GM18520 (cell line): Measurements from ENCODE around the gene TRERF1.
"Not testable (repeated sequence)": the region's sequence is repeated elsewhere in the genome, so short reads cannot be mapped to it uniquely, and the experiment has no call there.

Experiments
- ATAC-seq: cut with Tn5 transposase; IDR thresholded peaks from one replicate; pipeline ENCODE4 v1.9.1; 2021; ENCODE audit not compliant: unreplicated experiment

The TRERF1 gene

DNA sequence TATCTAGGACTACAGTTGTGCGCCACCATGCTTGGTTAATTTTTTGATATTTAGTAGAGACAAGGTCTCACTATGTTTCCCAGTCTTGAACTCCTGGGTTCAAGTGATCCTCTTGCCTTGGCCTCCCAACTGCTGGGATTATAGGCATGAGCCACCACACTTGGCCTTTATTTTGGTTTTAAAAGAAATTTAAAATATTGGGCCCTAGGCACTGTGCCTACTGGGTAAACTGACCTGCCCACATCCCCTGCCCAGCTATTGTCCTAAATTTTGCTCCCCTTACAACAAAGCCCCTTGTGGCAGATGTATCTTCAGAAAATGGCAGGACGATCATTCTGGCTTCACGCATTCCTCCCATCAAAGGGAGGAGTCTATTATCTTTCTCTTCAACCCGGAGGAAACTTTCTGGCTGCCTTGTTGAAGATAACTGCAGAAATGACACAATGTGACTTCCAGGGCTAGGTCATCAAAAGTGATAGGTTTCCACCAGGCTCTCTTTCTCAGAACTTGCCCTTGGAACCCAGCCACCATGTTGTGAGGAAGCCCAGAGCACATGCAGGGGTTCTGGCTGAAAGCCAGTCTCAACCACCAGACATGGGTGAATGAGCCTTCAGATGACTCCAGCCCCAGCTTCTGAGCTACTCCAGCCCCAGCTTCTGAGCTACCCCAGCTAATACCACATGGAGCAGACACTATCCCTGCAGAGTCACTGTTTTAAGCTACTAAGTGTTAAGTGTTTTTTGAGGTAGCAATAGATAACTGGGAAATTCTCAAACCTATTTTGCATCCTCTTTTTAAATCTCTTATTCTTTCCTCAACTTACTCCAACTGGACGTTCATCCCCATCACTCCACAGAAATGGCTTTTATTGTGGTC is 252.4 kb downstream of the TRERF1 start:
- no peak for ATAC-seq

DNA sequence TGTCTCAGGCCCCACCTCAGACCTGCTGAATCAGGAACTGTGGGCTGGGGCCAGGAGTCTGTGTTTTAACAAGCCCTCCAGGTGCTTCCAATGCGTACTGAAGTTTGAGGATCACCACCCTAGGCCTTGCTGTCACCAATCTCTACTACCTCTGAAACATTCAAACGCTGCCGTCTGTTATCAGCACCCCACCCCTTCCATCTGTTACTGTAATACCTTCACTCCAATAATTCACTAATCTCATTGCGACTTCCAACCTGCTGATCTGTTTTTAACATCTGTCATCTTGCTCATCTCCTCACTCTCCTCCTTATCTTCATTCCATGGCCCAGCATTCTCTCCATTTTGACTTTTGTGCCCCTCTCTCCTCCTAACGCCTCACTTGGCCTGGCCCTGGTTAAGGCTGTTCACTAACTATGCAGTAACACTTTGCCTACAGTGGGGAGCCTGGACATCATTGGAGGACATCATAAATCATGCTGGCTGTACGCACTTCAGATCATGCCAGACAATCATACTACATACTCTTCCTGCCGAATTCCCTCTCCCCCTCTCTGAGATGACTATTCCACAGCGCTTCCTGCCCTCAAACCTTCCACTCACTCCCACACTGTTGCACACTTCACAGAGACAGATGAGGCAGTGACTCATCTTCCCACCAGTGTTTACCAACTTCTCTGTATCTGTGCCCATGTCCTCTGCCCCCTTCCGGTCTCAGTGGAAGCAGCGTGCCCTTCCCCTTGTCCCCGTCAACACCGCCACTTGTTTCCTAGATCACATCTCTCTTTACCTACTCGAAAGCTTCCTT is 254.0 kb downstream of the TRERF1 start:
- no peak for ATAC-seq

DNA sequence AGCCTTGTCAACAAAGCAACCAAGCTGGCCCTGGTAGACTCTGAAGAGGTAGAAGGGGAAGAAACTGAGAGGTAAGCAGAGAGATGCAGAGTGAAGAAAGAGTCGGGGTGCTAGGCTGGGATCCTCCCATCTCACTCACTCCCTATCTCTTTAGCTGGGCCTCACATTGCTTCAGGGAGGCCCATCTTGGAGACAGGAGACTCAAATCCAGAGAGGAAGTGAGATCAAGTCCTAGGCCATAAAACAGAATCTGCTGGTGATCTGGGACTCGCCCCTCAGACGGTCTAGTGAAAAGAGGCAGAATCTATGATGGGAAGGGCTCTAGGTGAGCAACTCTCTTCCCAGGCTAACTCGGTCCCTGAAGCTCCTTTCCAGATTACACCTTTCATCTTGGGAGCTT is 256.3 kb downstream of the TRERF1 start:
- ATAC-seq, result no peak

DNA sequence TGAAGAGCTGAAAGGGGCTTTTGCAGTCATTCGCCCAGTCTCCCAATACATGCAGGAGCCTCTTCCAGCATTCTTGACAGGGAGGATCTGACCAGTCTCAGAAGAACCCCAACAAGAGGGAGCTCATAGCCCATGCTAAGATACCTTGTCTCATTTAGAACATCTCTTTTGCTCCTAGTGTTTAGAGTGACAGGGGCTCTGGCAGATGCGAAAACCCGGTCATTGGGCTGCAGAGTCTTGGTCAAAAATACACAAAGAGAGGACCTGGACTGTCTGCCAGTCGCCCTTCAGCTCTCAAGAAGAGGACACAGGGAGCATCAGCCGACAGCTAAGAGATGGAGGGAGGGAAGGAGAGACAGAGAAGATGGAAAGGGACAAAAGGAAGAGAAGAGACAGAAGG is 257.7 kb downstream of the TRERF1 start:
- no peak for ATAC-seq

- no peak for ATAC-seq
Observed at GRCh38 chr6:42193491-42193894, 258.2 kb downstream of the TRERF1 start.

DNA sequence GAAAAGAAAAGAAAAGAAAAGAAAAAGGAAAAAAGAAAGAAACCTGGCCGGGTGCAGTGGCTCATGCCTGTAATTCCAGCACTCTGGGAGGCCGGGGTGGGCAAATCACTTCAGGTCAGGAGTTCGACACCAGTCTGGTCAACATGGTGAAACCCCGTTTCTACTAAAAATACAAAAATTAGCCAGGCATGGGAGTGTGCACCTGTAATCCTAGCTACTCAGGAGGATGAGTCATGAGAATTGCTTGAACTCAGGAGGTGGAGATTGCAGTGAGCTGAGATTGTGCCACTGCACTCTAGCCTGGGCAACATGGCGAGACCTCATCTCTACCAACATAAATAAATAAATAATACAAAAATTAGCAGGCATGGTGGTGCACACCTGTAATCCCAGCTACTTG is 259.3 kb downstream of the TRERF1 start:
- ATAC-seq, result not testable (repeated sequence)

GRCh38 chr6:42190554-42191183 is 261.1 kb downstream of the TRERF1 start:
- ATAC-seq, result no peak

GRCh38 chr6:42188406-42188805 is 263.3 kb downstream of the TRERF1 start:
- ATAC-seq, result no peak

DNA sequence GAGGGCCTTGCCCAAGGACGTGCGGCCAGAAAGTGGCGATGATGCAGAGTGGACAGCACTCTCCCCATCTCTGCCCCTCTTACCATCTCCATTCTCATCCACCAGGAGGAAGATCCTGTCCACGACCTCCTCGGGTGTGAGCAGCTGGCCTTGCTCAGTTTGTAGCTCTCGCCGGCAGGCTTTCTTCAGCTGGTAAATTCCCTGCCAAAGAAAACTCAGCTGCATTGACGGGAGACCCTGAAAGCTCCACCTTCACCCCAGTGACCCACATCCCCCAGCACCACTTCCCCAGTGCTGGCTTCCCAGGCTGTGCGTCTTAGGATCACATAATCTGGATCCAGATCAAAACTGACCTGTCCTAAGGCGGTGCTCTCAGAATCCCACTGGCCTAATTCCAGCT is 266.1 kb downstream of the TRERF1 start:
- ATAC-seq, result no peak

- ATAC-seq, result no peak
Observed at GRCh38 chr6:42184475-42184874, 267.3 kb downstream of the TRERF1 start.

DNA sequence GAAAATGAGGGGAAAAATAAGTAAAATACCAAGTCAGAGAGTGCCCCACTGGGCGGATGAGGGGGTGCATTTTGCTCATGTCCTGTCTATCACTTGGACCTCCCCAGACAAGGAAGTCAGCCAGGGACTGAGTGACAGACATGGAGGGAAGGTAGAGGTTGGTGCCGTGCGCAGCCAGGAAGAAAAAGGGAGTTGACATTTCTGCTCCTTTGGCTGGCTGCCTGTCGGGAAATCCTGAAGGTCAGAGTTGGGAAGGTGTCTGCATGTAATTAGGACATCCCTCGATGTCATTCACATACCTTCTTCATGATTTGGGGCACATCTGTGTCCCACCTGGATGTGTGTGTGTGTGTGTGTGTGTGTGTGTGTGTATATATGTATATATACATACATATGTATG is 269.6 kb downstream of the TRERF1 start:
- ATAC-seq, result no peak

DNA sequence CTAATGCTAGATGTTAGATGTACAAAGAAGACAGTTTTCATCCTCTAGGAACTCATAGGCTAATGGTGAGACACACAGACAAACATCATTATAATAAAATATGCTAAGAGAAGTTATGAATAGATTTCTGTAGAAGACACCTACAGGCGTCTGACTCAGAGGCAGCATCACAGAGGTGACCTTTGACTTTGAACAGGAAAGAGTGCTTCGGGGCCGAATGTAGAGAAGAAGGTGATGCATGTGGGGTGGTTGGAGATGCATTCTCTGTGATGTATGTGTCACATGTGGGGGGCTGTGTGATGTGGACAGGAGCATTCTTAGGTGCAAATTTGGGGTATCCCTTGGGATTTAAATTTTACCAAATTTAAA is 271.8 kb downstream of the TRERF1 start:
- ATAC-seq, result no peak

DNA sequence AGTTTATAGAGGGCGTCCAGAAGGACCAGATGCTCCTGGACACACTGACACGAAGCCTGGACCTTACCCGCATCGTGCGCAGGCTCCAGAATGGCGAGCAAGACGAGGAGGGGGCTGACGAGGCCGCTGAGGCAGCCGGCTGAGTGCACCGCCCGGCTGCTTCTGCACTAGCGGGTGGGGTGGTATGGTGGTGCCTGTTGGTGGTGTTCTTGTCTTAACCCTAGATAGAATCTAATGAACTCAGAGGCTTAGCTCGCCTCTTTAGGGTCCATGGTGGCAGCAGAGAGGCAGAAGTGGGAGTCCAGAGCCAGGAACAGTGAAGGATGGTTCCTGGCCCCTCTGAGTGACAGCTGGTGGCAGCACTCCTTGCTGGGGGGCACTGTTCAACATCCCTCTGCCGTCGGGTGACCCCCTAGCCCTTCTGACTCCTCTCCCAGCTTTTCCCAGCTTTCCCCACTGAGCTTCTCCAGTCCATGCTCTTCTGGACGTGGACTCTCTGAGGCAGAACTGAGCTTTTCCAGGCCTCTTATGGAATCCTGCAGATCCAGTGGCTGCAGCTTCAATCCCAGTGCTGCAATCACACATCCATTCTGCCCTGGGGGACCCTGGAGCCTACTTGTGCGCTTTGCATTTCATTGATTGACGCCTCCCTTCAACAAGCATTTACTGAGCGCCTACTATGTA is 272.3 kb downstream of the TRERF1 start:
- no peak for ATAC-seq

- ATAC-seq, result no peak
Observed at GRCh38 chr6:42177514-42178364, 274.0 kb downstream of the TRERF1 start.

DNA sequence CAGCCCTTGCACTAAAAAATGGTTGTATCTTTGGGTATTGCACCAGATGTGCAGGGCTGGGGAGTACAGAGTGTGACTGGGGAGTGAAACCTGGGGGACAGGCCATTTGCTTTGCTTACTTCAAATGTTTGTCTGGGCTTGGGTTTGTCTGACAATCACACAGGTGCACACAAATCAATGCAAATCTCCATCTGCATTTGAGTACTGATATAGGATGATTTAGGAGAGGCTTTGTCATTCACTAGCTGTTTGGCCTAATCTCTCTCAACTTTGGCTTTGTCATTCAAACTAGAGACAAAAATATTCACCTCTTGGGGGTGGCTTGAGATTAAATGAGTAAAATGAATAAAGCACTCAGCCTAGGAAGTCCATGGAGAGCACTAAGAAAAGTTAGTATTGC is 274.7 kb downstream of the TRERF1 start:
- ATAC-seq, result no peak

- ATAC-seq, result no peak
Observed at GRCh38 chr6:42175860-42176259, 275.9 kb downstream of the TRERF1 start.
